GM18861 (cell line): ENCODE results near the gene TAF3.

Experiments used
- ATAC-seq: cut with Tn5 transposase; IDR thresholded peaks from one replicate; pipeline ENCODE4 v1.9.1; 2021; ENCODE audit not compliant: unreplicated experiment

TAF3 gene

GRCh38 chr10:7965457-7965856 lies 147.2 kb downstream of the TAF3 start:
- no peak for ATAC-seq

GRCh38 chr10:7967035-7967434 lies 148.7 kb downstream of the TAF3 start:
- no peak for ATAC-seq

- no peak for ATAC-seq
These were observed 150.3 kb downstream of the TAF3 start for GRCh38 chr10:7968510-7969112.

GRCh38 chr10:7969623-7970022 lies 151.3 kb downstream of the TAF3 start:
- no peak for ATAC-seq

GRCh38 chr10:7971949-7972348 lies 153.6 kb downstream of the TAF3 start:
- no peak for ATAC-seq

- no peak for ATAC-seq
These were observed 154.1 kb downstream of the TAF3 start for GRCh38 chr10:7972367-7972766.

GRCh38 chr10:7980196-7980595 lies 161.9 kb downstream of the TAF3 start:
- no peak for ATAC-seq

GRCh38 chr10:7982727-7983126 lies 164.4 kb downstream of the TAF3 start:
- ATAC-seq = no peak

- ATAC-seq = no peak
These were observed 166.0 kb downstream of the TAF3 start for GRCh38 chr10:7984325-7984724.

- no peak for ATAC-seq
These were observed 166.6 kb downstream of the TAF3 start for GRCh38 chr10:7984896-7985295.

- ATAC-seq = no peak
These were observed 168.5 kb downstream of the TAF3 start for GRCh38 chr10:7986851-7987250.

- no peak for ATAC-seq
These were observed 170.7 kb downstream of the TAF3 start for GRCh38 chr10:7988989-7989388.

- ATAC-seq = no peak
These were observed 180.5 kb downstream of the TAF3 start for GRCh38 chr10:7998831-7999230.

- ATAC-seq = no peak
These were observed 186.2 kb downstream of the TAF3 start for GRCh38 chr10:8004469-8005000.

- ATAC-seq = peak; percentile 85
These were observed 188.1 kb downstream of the TAF3 start for GRCh38 chr10:8006274-8006999.

- ATAC-seq = no peak
These were observed 190.7 kb downstream of the TAF3 start for GRCh38 chr10:8009031-8009430.

- ATAC-seq = no peak
These were observed 194.7 kb downstream of the TAF3 start for GRCh38 chr10:8013006-8013405.

- no peak for ATAC-seq
These were observed 195.3 kb downstream of the TAF3 start for GRCh38 chr10:8013619-8014018.

GRCh38 chr10:8014649-8015048 lies 196.3 kb downstream of the TAF3 start:
- no peak for ATAC-seq

GRCh38 chr10:8017277-8017676 lies 199.0 kb downstream of the TAF3 start:
- no peak for ATAC-seq

- no peak for ATAC-seq
These were observed 205.0 kb downstream of the TAF3 start for GRCh38 chr10:8023321-8023720.

GRCh38 chr10:8023851-8024250 lies 205.5 kb downstream of the TAF3 start:
- no peak for ATAC-seq
